ENCODE results near the gene MYOM1.

MYOM1 gene

DNA sequence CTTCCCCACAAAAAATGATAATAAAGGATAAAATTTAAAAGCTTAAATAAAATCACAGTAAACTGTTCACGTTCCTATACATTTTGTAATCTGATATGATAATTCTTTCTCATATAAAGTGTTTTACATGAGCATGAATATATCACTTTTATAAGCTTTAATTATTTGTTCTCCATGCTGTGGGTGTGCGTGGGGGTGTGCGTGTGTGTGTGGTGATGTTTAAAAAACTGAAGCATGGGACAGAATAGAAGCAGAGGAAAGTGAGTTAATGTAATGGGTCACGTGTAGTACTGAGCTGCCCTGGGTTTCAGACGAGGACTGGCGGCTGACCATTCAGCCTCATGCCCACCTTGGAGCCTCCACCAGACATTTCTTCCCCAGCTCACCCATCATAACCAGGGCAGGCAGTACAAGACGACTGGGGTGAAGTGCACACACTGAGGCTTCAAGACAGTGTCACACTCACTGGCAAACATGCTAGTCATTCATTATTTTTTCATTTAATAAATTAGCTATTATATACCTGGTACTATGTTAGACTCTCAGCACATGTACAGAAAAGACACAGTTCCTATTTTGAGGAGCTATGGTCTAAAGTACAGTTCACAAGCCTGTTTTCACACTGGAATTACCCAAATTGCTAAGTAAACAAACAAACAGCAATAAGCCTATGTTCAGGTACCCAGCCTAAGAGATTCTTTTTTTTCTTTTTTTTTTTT is 109.6 kb downstream of the MYOM1 start:
- H4K20me1 ChIP-seq (ENCODE audit: insufficient read depth, low read length) = no peaks in the 10 kb centered on the region
- peaks cover 13% of the 10 kb centered on the region; the same call in 1 of the 2 replicates for H3K27me3 ChIP-seq (ENCODE audit: low read depth, low read length)
- TF ChIP-seq, protein P1, sequence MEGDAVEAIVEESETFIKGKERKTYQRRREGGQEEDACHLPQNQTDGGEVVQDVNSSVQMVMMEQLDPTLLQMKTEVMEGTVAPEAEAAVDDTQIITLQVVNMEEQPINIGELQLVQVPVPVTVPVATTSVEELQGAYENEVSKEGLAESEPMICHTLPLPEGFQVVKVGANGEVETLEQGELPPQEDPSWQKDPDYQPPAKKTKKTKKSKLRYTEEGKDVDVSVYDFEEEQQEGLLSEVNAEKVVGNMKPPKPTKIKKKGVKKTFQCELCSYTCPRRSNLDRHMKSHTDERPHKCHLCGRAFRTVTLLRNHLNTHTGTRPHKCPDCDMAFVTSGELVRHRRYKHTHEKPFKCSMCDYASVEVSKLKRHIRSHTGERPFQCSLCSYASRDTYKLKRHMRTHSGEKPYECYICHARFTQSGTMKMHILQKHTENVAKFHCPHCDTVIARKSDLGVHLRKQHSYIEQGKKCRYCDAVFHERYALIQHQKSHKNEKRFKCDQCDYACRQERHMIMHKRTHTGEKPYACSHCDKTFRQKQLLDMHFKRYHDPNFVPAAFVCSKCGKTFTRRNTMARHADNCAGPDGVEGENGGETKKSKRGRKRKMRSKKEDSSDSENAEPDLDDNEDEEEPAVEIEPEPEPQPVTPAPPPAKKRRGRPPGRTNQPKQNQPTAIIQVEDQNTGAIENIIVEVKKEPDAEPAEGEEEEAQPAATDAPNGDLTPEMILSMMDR (IDR thresholded peaks at IDR 0.05; ENCODE audit: low read depth, low read length) = no peak
- TF ChIP-seq EZH2phosphoT487 (IDR thresholded peaks at IDR 0.05; ENCODE audit: low read depth) = no peak
- no peak overlapping the region for H3K27ac ChIP-seq (ENCODE audit: low read length)
- no peaks in the 10 kb centered on the region for H3K9me3 ChIP-seq (ENCODE audit: insufficient read depth, low read length)
- H2AFZ ChIP-seq (ENCODE audit: low read depth, low read length) = no peak overlapping the region
- H3K4me3 ChIP-seq (ENCODE audit: low read length) = no peak overlapping the region
- H3K9ac ChIP-seq (ENCODE audit: low read length) = no peak overlapping the region
- no peaks in the 10 kb centered on the region for H3K36me3 ChIP-seq (replicated peaks; ENCODE audit: low read depth, low read length)
- no peaks in the 10 kb centered on the region for H3K4me1 ChIP-seq (ENCODE audit: low read length)
- no peaks in the 10 kb centered on the region for H3K79me2 ChIP-seq (ENCODE audit: low read length)
- no peak overlapping the region for H3K4me2 ChIP-seq (ENCODE audit: low read length)

DNA sequence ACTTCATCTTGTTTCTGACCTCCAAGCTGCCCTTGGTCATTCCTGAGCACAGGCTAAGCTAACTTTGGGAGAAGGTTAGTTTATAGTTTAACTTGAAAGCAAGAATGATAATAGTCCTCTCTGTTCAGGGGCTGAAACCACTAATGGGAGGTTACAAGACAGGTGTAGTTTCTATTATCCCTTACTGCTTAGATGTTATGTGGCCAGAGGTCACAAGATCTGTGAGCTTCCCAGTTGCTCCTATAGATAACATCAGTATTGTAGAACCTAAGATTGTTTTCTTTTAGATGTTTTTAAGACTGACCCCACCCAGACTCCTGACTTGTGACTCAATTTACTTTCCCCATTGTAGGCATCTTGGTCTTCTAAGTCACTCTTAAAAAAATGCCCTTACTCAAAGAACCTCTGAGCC is 112.0 kb downstream of the MYOM1 start:
- H4K20me1 ChIP-seq (ENCODE audit: insufficient read depth, low read length) = no peaks in the 10 kb centered on the region
- no peaks in the 10 kb centered on the region for H3K4me1 ChIP-seq (ENCODE audit: low read length)
- H3K27ac ChIP-seq (ENCODE audit: low read length) = no peak overlapping the region
- H2AFZ ChIP-seq (ENCODE audit: low read depth, low read length) = no peak overlapping the region
- H3K9me3 ChIP-seq (ENCODE audit: insufficient read depth, low read length) = no peaks in the 10 kb centered on the region
- no peak overlapping the region for H3K9ac ChIP-seq (ENCODE audit: low read length)
- TF ChIP-seq, protein P1 (IDR thresholded peaks at IDR 0.05; ENCODE audit: low read depth, low read length) = no peak
- no peak for TF ChIP-seq EZH2phosphoT487 (IDR thresholded peaks at IDR 0.05; ENCODE audit: low read depth)
- H3K79me2 ChIP-seq (ENCODE audit: low read length) = no peaks in the 10 kb centered on the region
- H3K4me3 ChIP-seq (ENCODE audit: low read length) = no peak overlapping the region
- H3K4me2 ChIP-seq (ENCODE audit: low read length) = no peak overlapping the region
- H3K27me3 ChIP-seq (ENCODE audit: low read depth, low read length) = peaks cover 12% of the 10 kb centered on the region; the same call in 1 of the 2 replicates
- no peaks in the 10 kb centered on the region for H3K36me3 ChIP-seq (replicated peaks; ENCODE audit: low read depth, low read length)

DNA sequence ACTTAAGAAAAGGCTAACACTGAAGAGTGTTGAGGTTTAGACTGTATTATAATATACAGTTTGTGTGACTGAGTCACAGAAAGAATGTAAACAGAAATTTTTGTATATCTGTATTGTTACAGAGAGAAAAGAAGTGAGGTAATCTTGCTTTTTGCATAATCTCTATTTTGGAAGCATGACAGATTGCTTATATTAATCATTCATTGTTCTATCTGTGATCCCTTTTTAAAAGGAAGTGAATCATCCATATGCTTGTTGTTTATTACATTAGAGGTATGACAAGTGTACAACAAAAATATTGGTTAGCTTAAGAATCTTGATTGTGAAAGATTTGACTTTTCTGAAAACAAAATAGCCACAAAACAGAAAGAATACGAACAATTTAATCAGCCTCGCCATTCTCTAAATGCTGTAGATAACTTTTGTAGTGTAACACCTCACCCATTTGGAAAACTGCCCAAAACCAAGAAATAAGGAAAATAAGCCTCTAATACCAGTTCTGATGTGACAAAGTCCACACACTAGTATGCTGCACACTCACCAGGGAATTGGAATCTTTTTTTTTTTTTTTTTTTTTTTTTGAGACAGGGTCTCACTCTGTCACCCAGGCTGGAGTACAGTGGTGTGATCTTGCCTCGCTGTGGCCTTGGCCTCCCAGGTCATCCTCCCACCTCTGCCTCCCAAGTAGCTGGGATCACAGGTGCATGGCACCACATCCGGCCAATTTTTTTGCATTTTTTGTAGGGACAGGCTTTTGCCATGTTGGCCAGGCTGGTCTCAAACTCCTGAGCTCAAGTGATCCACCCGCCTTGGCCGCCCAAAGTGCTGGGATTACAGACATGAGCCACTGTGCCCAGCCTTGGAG is 115.3 kb downstream of the MYOM1 start:
- H3K4me3 ChIP-seq (ENCODE audit: low read length) = no peak overlapping the region
- no peaks in the 10 kb centered on the region for H4K20me1 ChIP-seq (ENCODE audit: insufficient read depth, low read length)
- TF ChIP-seq, protein P1 (IDR thresholded peaks at IDR 0.05; ENCODE audit: low read depth, low read length) = no peak
- no peak for TF ChIP-seq EZH2phosphoT487 (IDR thresholded peaks at IDR 0.05; ENCODE audit: low read depth)
- no peaks in the 10 kb centered on the region for H3K79me2 ChIP-seq (ENCODE audit: low read length)
- no peaks in the 10 kb centered on the region for H3K9me3 ChIP-seq (ENCODE audit: insufficient read depth, low read length)
- no peak overlapping the region for H3K4me2 ChIP-seq (ENCODE audit: low read length)
- H3K27me3 ChIP-seq (ENCODE audit: low read depth, low read length) = 0 out of 2 replicates have a peak, but pooled peaks cover 9% of the 10 kb centered on the region
- no peaks in the 10 kb centered on the region for H3K4me1 ChIP-seq (ENCODE audit: low read length)
- no peak overlapping the region for H3K27ac ChIP-seq (ENCODE audit: low read length)
- no peak overlapping the region for H2AFZ ChIP-seq (ENCODE audit: low read depth, low read length)
- no peak overlapping the region for H3K9ac ChIP-seq (ENCODE audit: low read length)
- no peaks in the 10 kb centered on the region for H3K36me3 ChIP-seq (replicated peaks; ENCODE audit: low read depth, low read length)

DNA sequence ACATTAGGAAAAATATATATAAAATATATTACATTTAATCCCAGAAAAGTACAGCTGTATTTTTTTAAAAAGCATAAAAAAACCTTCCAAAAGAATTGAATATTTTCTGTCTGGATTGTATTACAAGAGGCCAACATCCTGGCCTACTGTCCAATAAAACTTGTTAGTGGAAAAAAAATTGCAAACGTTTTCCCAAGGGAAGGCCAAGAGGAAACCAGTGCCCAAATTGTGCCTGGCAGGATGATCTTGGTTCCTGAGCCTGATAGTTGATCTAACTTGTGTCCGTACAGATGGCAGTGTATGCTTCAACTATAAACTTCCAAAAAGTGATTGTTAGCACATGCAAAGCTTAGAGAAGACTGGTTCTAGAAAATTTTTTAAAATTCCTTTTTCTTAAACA is 116.2 kb downstream of the MYOM1 start:
- Histone ChIP-seq H3K36me3 (replicated peaks; ENCODE audit: low read depth, low read length) (no peaks in the 10 kb centered on the region), H3K4me3 (ENCODE audit: low read length) (no peak overlapping the region), H3K9ac (ENCODE audit: low read length) (no peak overlapping the region), H3K27me3 (ENCODE audit: low read depth, low read length) (0 out of 2 replicates have a peak, but pooled peaks cover 9% of the 10 kb centered on the region), H3K4me2 (ENCODE audit: low read length) (no peak overlapping the region), H4K20me1 (ENCODE audit: insufficient read depth, low read length) (no peaks in the 10 kb centered on the region), H3K79me2 (ENCODE audit: low read length) (no peaks in the 10 kb centered on the region), H2AFZ (ENCODE audit: low read depth, low read length) (no peak overlapping the region), H3K27ac (ENCODE audit: low read length) (no peak overlapping the region), H3K9me3 (ENCODE audit: insufficient read depth, low read length) (no peaks in the 10 kb centered on the region), H3K4me1 (ENCODE audit: low read length) (no peaks in the 10 kb centered on the region)
- no peak for TF ChIP-seq EZH2phosphoT487 (IDR thresholded peaks at IDR 0.05; ENCODE audit: low read depth)

Data from OCI-LY3 (cell line).